NCI-H1048 (cell line): Measurements from ENCODE around the gene TMA7.

ENCODE experiments used
- DNase-seq: peaks from one replicate; lab custom pipeline; 2025; lab: John Stamatoyannopoulos, UW

Gene TMA7

GRCh38 chr3:48409291-48410201 is 30.5 kb upstream of the TMA7 start:
- DNase-seq = no peak

DNA sequence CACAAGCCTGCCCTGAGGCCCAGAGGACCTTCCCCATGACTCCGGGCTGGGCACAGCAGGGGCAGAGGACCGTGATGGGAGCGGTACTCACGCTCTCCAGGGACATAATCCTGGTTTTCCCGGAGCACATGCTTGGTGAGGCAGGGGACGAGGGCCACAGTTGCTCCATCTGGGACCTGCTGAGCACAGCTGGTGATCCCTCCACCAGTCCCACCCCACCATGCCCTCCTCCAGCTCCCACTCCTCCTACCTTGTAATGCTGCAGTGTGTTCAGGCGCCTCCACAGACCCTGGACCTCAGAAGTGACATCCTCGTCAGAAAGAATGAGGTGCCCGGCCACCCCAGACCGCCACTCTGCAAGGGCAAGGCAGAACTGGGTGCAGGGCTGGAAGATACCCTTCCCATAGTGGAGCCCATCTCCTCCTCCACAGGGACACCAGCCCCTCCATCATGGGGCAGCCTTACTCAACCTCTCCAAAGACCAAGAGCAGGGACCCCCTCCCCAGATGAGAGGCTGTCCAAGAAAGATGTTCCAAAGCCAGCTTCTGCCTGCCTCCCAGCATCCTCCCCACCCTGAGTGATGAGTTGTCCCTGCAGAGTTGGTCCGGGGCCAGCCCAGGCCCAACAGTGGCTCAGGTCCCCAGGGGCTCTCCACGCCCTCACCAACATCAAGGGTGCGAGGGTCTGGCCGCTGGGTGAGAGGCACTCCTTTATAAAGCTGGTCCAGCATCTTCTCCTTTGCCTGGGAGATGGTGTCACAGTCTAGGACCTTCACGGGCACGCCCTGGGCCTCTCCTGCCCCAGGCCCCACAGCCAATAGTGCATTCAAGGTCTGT is 29.6 kb upstream of the TMA7 start:
- no peak for DNase-seq

DNA sequence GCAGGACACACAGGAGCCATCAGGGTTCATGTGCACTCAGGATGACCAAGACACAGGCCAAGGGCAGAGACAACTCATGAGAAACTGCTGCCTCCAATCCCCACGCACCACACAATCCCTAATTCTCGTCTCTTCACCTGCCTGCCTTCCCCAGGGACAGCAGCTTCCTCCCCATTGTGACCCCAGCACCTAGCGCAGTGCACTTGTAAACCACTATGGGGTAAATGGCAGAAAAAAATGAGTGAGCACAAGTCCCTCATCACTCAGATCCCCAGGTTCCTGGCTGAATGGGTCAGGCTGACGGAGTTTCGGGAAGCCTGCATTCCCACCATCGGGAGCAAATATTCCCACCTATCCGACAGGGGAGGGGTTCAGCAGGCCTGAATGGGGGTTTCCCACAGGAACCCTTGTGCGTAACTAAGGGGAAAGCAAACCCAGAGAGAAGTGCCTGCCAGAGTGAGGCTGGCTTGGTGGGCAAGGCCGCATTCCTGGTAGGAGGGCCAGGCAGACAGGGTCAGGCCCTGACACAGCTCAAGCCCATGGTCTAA is 28.9 kb upstream of the TMA7 start:
- DNase-seq = no peak

- no peak for DNase-seq
These were observed 28.3 kb upstream of the TMA7 start for GRCh38 chr3:48411606-48412374.

DNA sequence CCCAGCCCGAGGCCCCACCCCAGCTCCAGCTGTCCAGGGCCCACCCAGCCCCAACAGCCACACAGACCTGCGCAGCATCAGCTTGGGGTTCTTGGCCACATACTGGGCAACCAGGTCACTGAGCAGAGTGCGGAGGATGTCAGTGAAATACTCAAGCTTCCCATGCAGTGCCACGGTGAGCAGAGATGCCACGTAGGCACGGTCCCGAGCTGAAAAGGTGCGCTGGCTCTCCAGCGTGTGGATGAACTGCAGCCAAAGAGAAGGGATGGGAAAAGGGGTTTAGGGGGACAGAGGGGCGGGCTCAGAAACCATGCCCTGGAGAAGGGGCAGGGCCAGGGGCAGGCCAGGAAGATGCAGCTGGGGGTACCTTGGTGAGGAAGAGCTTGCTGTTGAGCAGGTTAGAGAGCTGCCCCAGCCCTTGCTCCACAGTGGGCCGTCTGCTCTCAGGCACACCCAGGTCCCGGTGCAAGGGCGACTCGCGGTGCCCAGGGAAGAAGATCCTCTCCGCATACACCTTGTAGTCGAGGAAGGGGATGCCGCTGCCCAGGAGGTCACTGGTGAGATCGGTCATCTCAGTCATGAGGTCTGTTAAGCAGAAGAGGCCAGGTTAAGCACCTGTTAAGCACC is 27.6 kb upstream of the TMA7 start:
- no peak for DNase-seq

GRCh38 chr3:48413086-48413485 is 27.0 kb upstream of the TMA7 start:
- no peak for DNase-seq

DNA sequence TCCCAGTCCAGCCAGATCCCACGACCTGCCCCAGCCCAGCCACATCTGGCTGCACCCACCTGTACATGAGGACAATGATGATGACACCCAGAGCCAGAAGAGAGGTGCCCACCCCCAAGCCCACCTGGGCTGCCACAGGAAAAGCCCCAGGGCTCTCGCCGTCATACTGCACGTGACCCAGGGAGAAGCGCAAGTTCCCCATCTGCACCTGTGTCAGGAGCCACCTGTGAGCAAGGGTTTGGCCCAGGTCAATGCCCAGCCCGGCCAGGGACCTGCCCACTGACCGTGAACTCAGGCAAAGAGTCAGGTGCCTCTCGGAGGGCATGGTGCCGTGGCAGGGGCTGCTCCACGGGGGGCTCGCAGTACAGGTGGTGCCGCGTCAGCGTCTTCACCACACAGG is 26.4 kb upstream of the TMA7 start:
- DNase-seq = no peak

DNA sequence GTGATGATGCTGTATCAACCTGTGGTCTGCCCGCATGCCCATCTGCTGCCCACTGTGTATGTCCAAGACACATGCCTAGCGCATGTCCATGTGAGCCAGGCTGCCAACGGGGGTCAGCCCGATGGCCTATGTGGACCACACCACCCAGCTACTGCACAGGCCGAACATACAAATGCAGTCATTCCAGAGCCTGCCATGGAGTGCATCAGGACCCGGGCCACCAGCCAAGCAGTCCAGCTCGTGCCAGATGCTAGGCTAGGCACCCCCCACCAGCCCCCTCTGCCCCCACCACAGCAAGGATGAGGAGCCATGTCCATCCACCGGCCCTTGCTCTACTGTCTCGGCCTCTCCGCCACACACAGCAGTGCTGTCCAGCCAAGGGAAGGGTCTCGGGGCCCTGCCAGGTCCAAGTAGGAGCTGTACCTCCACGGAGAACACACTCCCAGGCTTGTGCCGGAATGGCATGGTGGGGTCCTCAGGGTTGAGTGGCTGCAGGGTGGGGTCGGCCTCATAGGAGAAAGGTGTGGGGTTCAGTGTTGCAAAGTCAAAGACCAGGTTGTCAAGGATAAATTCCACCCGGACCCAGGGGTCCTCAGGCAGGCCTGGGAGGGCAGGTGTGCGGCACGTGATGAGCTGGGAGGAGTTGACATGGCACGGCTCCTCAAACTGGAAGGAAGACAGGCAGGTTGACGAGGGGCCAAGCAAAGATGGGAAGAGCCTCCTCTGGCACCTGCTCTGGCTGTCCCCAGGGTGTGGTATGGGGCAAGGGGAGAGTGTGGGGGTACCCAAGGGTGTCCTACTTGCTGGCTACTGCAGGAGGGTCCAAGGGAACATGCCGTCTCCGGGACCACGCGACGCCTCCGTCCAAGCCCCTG is 25.4 kb upstream of the TMA7 start:
- DNase-seq = no peak

- DNase-seq = no peak
These were observed 24.7 kb upstream of the TMA7 start for GRCh38 chr3:48415251-48415953.

DNA sequence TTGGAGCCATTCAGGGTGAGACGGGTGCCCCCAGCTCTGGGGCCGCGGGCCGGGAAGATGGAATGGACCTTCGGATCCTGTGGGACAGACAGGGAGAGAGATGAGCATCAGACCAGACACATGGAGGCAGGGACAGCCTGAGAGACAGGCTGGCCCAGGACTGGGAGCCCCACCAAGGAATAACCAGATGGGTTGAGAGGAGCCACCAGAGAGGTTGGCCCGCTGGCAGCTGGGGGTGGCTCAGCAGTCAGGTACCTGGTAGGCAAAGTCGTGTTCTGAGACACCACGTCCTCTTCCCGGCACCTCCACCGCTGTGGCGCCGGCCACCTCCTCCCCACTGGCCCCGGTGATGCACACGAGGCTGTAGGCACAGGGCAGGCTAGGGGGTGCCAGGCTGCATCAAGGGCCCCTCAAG is 24.0 kb upstream of the TMA7 start:
- DNase-seq = no peak

DNA sequence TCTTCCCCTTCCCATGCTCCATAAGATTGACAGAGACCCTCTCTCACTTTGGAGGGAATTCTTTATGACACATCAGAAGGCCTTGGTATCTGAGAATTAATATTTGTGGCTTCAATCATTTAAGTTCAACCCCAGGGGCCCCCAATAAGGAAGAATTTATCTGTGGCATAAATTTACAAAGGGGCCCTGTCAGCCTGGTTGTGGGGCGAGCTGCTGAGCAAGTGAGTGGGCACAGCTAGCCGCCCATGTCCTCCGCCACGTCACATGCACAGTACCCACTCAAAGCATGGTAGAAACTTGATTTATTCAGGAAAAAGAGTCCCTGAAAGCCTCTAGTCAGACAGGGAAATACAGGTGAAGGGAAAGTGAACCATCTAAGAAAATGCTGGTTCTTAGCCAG is 23.5 kb upstream of the TMA7 start:
- DNase-seq = no peak

GRCh38 chr3:48417529-48418108 is 22.4 kb upstream of the TMA7 start:
- DNase-seq = no peak

GRCh38 chr3:48418140-48418539 is 21.9 kb upstream of the TMA7 start:
- DNase-seq = no peak

GRCh38 chr3:48418651-48419050 is 21.4 kb upstream of the TMA7 start:
- no peak for DNase-seq

- DNase-seq = no peak
These were observed 20.9 kb upstream of the TMA7 start for GRCh38 chr3:48419149-48419548.

DNA sequence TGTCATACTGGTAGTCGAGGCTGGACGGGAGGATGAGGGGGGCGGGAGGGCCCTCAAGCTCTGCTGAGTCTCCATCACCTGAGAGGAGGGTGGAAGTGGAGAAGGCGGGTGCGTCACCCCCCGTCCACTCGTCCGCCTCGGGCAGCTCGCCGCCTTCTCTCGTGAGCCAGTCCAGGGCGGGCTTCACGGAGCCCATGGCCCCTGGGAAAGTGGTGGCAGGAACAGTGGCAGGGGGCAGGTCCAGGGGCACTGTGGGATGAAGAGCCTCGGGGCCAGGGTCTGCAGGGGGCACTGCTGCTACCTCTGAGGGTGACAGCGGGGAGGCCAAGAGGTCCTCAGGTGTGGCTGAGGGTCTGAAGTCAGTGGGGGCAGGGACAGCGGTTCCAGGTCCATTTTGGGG is 20.5 kb upstream of the TMA7 start:
- no peak for DNase-seq

- no peak for DNase-seq
These were observed 19.5 kb upstream of the TMA7 start for GRCh38 chr3:48420561-48420960.

- DNase-seq = no peak
These were observed 17.8 kb upstream of the TMA7 start for GRCh38 chr3:48422272-48422671.

DNA sequence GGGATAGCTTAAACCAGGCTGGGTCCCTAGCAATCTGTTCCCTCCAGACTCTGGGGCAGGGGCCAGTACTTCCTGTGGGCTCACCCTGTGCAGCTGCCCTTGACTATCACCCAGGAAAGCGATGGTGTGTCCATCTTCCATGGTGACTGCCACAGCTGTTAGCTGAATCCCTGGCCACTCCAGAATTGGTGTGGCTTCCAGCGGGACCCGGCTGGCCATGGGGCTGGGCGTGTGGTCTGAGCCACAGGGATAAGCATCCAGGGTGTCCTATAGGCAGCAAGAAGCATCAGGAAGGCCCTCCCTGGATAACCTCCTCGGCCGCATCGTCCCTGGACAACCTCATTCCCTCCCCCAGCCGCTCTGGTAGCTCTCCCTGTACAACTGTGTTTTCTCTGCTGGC is 17.4 kb upstream of the TMA7 start:
- no peak for DNase-seq
